Skin of body (tissue), 2 donors: ENCODE measurements around the gene VPS29. TPM values are rescaled to one million over a fixed set of nuclear protein-coding genes. Genes with fewer than 3 reads are reported as not detected.
A peak's percentile ranks its signal among the peaks of the same experiment; 100 is the strongest.

Experiments used
- DNase-seq: peaks from one replicate; lab custom pipeline; 2025; lab: John Stamatoyannopoulos, UW
- total RNA-seq: library from RNA; depleted of rRNA; stranded (reverse); fragments of >200 nt; gene quantifications from one replicate; pipeline ENCODE4 v1.2.3, GENCODE V29; 2014

Gene VPS29
- total RNA-seq: 59.7 TPM

DNA sequence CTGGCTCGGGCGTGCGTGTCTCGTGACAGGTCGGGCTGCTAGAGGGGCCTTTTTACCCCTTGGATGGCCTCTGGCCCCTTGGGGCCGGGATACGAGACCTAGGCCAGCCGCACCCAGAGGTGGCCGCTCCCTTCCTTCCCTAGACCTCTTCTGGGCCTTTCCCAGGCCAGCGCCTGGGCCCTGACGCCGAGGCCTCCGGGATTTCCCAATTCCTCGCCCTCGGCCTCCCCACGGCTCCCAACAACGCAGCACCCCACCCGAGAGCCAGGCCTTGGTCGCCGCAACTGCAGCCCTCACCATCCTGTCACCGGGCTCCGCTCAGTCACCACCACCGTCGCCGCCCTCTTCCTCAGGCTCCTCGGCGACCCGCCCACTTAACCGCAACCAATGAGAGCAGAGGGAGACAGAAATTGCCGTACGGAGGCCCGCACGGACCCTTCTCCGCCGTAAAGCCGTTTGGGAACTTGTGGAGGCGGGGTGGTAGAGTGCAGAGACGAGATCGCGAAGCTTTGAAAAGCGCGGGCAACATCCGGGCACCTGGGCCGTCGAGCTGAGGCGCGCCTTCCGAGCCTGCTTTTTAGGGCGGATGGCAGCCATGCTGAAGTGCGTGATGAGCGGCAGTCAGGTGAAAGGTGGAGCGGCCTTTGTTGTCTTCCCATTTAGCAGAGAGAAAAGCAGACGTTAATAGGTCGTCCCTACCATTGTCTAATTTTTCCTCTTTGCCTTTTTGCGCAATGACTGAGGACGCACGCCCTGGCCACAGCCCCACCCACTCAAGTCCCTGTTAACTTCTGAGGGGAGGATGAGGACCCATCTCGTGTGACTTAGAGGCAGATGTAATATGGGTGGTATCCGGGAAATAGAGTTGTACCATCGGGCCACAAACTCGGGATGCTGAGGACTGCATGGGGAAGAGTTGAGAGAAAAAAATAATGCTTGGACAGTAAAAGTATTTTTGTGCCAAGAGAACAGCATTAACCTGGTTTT, at the start of gene VPS29, which contains the start of gene RAD9B:
VPS29 (minus strand) TSS at position 360 of the 987 bp plus-strand sequence; CDS start at position 300, 60 bp downstream.
RAD9B (plus strand) TSS at position 580 of the 987 bp plus-strand sequence; CDS start at position 587, 7 bp downstream.
- DNase-seq: peak; percentile 98

DNA sequence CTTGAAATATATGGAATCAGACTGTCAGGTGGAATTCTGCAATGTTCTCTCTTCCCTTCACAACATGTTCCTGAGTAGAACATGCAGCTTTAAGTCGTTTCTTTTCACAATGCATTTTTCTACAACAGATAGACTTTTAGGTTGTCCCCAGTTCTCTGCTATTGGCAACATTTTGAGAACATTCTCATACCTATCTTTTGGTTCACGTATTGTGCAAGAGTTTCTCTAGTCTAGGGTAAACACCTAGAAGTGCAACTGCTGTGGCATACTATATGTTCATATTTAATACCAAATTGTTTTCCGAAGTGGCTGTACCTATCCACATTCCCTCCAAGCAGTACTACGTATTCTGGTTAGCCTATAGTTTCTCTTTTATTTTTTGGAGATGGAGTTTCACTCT, 49.1 kb upstream of the VPS29 start:
- no peak for DNase-seq

DNA sequence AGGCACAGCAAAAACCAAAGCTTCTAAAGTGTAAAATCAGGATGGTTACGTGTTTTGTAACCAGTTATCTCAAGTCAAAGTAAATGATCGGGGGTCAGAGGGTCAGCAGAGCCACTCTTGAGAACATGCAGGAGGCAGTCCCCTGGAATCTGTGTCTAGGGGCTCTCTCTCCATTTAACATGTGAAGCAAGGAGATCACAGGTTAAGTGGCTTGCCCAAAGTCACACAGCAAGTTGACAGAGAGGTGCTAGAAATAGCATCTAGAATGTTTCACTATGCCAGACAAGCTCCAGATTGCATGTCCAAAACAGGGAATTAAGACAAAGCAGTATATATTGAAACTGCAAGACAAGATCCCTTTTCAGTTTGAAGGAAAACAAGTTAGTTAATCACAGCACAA, 47.8 kb upstream of the VPS29 start:
- no peak for DNase-seq

DNA sequence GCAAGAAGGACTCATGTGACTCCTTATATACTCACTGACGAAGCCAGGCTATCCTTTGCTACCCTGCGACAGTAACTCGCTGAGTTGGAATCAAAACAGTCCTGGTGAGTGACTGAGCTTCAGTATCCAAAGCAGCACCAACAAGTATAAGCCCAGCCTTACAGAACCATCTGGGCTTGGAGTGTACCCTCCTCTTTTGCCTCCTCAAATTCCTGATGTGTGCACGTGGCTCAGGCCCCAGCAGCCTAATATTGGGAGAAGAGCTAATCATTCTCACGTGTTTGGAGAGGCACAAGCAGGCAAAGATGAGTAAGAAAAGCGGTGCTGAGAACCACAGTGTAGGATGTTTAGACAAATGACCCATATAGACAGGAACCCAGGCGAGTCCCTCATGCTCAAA, 46.8 kb upstream of the VPS29 start:
- DNase-seq: peak; percentile 41

DNA sequence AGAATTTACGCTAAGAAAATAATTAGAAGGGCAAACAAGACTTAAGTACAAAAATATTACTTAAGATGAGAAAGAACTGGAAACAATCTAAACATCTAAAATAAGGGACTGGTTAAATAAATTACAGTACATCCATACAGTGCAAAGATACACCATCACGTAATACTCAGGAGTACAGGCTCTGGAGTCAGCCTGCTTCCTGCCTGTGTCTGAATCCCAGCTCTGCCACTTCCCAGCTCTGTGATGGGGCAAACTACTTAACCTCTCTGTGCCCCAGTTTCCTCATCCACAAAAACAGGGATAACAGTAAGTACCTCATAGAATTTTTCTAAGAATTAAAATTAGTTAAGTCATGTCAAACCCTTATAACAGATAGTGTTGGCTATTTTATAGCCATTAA, 45.2 kb upstream of the VPS29 start:
- DNase-seq: no peak

DNA sequence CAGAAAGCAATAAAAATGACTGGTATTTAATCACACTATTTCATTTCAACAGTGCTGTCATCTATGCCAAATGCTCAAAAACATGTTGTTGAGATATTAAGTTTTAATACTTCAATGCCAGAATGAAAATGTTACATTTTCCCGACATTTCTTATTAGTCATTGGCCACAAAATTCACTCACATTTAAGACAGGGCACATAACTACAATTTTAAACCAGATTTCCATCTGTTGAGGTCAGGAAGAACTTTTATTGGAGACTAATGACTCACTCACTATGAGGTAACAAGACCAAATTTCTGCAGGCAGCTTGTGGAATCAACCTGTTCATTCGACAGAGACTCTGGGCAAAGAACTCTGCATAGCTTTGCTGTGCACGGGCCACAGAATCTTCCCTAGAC, 44.4 kb upstream of the VPS29 start:
- DNase-seq: peak; percentile 35

DNA sequence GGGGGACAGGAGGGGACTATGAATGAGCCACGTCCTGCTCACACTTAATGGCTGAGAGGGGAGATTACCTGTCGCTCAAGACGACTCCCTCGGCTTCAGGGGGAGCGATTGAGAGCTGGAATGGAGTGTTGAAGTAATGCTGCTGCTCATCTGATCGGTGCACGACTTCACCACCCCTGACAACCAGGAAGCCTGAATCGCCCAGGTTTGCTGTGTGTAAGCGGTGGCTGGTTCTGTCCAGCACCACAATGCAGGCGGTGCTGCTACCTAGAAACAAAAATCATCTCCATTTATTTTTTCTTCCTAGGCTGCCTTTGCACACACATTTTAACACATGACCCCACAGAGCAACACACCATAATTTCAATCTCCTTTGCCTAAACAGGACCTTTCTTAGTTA, 43.9 kb upstream of the VPS29 start:
- DNase-seq: no peak

DNA sequence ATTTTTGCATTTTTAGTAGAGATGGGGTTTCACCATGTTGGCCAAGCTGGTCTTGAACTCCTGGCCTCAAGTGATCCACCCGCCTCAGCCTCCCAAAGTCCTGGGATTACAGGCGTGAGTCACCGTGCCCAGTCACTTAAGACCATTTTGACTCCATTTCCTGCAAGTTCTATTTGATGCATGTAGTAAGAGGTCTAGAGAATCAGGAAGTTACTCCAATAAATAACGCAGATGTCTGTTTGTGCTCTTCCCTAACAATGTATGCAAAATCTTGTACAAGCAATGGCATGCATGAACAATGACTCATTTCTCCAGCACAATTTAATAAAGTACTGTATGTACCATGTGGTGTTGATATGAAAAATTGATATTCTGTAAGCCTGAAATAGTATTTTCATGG, 43.3 kb upstream of the VPS29 start:
- peak; percentile 38 for DNase-seq

DNA sequence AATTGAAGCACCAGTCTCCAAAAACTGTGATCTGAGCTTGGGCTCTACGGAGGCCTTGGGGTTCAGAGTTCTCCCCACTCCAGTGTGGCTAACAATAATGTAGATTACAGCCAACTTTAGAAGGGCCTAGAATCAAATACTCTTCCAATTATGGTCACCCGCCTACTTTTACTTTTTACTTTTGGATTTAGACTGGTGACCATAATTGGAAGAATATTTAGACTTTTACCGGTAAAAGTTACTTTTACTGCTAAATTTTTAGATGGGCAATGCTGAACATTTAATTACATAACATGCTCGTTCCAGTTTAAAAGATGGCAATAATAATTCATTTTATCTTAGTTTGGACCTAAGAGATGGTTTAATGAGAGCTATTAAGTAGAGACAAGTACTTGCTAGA, 42.1 kb upstream of the VPS29 start:
- no peak for DNase-seq

DNA sequence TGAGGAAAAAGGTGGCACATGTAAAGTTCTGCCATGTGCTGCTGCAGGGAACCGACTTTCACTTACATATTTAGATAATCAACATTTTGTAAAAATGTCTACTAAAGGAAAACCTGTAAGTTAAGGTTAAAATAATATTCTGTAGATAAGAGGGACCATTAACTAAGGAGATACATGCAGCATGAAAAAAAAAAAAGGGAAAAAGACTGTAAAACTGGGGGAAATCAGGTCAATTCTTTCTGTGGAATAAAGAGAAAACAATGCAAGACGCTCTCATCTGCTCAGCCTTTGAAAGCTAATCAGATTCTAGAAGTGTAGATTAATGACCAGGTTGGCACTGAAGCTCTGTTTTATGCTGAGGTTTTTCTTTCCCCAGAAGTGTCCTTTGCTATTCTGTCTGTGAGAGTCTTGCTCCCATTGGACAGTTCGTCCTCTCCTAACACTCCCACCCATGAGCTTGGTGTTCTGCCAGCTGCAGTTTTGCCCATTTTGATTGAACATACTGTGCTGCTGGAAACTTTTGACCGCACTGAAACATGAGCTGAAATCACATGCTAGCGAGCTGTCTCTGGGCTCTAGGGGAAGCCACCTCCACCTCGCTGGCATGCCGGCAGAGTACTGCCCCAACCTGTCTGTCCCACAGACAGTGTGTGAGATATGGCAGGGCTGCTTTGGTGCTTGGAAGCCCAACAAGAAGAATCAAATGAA, 41.5 kb upstream of the VPS29 start:
- peak; percentile 12 for DNase-seq

DNA sequence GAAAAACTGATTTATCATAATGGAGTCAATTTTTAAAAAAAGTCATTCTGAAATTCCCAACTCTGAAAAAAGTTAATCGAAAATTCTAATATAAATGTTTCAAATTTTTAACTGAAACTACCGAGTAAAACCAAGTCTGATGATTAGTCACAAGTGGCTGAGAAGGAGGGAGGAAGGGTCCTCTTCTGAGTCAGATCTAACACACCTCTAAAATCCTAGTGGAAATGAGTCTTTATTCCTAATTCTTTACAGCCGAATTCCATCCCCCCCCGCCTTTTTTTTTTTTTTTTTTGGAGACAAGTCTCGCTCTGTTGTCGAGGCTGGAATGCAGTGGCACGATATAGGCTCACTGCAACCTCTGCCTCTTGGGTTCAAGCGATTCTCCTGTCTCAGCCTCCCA, 38.1 kb upstream of the VPS29 start:
- DNase-seq: no peak

DNA sequence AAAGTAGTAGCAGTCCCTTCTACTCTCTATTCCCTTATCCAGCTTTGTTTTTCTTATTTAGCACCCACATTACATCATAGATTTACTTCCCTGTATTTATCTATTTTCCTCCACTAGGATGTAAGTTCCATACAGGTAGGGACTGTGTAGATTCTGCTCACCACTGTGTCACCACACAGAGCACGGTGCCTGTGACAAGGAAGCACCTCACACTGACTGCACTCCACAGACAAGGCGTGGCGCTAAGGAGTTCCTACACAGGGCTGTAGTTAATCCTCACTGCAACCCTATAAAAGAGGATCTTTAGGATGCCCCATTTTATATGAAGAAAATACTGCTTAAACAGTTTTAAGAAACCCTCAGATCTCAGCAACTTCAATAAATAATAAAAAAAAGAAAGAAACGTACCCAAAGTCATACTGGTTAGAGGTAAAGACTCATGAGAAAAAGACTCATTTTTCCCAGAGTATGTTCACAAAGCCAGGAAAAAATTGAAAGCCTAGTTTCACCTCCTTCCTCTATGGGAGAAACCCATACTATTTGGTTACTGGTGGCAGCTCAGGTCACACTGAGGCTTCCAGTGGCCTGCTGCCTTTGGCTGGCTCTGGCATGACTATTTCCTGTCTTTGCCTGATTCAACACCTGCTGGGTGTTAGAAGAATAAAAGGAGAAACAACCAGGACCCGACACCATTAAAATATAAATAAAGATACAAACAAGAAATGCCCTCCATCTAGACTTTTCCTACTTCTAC, 37.1 kb upstream of the VPS29 start:
- no peak for DNase-seq

DNA sequence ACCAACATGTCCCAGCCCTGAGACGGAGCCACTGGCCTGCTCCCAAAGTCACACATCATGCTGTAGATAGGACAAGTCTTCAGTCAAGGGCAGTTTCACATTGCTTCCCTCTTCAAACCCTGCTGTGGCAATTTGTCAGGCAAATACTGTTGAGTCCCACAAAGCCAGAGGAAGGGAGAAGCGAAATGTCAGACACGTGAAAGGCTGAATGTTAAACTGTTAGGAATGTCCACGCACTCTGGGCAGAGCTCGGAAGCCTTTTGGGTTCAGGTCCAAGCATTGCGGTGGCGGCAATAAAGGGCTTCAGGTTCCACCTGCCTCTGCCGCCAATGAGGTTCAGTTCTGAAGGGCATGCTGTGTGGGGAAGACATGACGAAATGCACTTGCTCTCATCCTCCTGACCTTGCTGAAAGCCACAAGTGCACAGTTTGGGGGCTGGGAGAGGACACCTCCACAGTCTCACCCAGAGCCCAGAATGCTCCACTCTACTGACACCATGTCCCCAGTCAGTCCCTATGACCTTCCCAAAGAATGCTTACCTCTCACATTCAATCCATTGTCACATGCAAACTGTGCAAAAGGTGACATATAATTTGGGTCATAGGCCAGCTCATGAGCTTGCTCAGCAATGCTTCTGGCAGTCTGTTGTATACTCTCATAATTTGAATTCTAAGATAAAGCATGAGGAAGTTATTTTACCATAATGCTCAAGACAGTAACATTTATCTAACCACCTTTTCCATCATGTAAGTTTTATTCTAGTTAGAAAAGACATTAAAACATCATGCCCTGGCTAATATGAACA, 35.9 kb upstream of the VPS29 start:
- no peak for DNase-seq

DNA sequence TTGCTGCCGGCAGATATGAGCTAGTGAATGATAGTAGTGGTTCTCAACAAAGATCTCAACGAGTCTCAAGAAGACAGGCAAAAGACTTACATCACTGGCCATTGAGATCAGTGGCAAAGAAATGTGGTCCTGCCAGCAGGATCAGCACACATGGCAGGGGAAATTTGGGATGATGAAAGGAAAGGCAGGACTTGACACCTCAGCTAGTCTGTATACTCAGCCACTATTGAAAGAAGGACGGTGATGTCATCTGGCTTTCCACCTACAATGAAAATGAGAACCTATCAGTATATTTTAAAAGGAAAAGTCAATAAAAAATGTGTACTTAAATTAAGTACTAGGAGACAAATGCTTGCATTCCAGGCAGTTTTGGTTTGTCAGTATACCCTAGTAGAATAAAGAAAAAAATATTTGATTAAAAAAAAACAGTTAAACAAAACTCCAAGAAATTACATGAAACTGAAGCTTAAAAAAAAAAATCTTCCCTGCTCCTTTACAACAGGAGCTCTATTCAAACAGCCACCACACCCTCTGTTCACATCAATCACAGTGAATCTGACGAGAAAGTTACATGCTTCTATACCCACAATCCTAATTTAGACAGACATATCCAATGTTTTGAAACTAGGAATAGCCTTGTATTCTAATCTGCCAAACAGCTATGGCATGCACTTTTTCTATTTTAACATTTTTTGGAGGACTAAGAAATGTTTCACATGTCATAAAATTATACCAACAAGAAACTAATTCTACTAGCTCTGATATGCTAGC, 35.1 kb upstream of the VPS29 start:
- no peak for DNase-seq

DNA sequence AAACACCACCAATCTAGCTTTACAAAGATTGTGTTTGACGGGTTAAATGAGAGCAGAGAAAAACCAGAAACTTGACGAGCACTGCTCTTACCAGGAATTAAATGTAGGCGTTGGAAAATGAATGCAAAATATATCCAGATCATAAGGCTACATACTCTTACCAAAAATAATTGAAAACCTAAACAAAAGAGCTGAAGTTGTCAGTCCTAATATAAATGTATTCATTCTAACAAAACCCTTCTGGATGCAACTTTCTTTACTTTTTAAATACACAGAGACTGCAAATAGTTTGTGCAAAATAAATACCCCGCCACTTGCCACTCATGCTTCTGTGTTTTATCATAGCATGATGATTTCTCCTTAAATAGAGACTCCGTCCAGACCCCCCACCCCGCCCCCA, 32.9 kb upstream of the VPS29 start:
- no peak for DNase-seq

DNA sequence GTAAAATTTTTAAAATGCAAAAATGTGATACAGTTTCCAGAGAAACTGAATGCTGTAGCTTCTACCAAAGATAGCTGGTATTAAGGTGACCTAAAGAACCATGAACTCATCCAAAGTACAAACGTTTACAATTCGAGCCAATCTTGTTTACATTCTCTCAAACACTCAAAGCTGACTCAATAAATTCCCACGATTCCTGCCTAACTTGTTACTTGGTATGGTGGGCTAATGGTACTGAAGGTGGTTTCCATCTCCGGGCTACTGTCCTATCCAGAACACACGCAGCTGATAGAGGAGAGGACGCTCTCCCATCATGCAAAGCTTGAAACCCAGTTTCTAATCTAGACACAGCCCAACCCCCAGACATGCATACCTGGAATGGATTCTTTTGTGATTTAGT, 31.7 kb upstream of the VPS29 start:
- DNase-seq: no peak

DNA sequence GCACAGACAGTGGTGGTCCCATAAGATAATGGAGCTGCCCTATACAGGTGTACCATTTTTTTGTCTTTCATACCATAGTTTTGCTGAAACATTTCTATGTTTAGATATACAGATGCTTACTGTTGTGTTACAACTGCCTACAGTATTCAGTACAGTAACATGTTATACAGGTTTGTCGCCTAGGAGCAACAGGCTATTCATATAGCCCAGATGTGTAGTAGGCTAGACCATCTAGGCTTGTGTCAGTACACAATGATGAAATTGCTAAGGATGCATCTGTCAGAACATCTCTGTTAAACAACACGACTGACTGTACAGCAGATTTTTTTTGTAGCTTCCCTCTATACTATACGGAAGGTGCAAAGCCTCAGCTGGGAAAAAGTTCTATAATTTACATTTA, 30.7 kb upstream of the VPS29 start:
- DNase-seq: no peak

DNA sequence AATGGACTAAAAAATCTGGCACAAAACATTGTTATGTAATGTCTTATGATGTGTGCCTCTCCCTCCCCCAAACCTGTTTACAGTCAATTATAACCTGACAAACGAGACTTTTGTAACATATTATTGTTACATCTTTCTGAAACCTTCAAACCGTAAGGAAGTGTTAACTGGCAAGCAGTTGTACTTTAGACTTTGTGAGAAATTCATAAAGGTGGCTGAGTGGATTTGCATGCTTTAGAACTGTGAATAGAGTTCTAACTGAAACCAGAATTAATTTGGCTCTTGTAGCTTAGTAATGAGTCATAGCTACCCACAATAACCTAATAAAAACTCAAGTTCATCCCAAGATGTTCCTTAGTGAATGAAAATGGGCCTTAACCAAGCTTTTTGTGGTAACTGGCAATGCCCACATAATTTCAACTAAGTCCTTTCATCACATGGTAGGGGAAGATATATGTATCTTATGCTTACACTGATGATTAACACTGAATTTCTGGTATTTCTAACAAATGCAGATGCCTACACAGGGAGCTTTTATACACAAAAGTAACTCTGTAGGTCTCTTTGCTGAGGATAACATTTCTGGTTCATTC, 29.9 kb upstream of the VPS29 start:
- DNase-seq: no peak

DNA sequence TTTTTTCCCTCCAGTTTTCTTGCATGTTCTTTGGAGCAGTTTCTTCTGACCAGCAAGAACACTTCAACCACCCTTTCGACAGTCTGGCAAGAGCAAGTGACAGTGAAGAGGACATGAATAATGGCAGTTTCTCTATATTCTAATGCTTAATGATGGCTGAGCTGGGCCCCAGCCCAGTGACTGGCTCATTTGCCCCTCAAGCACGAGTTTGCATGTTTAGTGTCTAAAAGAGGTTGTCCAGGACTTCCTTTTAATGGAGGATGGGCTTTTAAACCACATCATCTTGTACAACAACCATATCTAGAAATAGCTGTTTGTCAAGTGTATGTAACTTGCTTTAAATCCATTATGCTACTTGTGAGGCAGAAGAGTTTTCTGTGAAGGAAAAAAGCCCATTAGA, 28.6 kb upstream of the VPS29 start:
- DNase-seq: no peak
